ENCODE results near the gene SFMBT2. TPM values are rescaled to one million over a fixed set of nuclear protein-coding genes. Genes with fewer than 3 reads are reported as not detected.

Gene SFMBT2
- total and polyA plus RNA-seq, 2 of the 13 experiments (the other 11 are each of a cell fraction or from before 2014, with no cell fraction given) = 0.01 to 0.02 TPM

GRCh38 chr10:7265396-7266123, 145.3 kb downstream of the SFMBT2 start:
- Histone ChIP-seq H3K4me1 (ENCODE audit: insufficient read depth, low read length) (no peaks in the 10 kb centered on the region), H3K9ac (ENCODE audit: insufficient read depth, low read depth, low read length) (no peak overlapping the region), H3K9me3 (ENCODE audit: low read length) (no peaks in the 10 kb centered on the region), H3K4me2 (ENCODE audit: low read depth, low read length) (no peak overlapping the region), H3K27ac (ENCODE audit: extremely low read length, insufficient read depth, low read length) (no peak overlapping the region), H3K4me3 (replicated peaks in 1 of 3; ENCODE audit: insufficient read depth in 1 of 3, low read depth in 2 of 3, low read length in 3 of 3) (no peak overlapping the region), H3K36me3 (replicated peaks in 1 of 2; ENCODE audit: control insufficient read depth in 1 of 2, insufficient read depth in 2 of 2, low read length in 2 of 2) (no peaks in the 10 kb centered on the region), H2AFZ (ENCODE audit: low read length) (no peak overlapping the region), H3K79me2 (ENCODE audit: insufficient read depth, low read length) (no peaks in the 10 kb centered on the region), H4K20me1 (ENCODE audit: insufficient read depth, low read length) (no peaks in the 10 kb centered on the region), H3K27me3 (ENCODE audit: control insufficient read depth in 1 of 2, insufficient read depth in 2 of 2, low read length in 2 of 2) (peaks cover 0 to 6% of the 10 kb centered on the region in 2 experiments; a peak in 2 of 5 replicates)
- DNase-seq (ENCODE audit: low spot score) (no peak), ATAC-seq (no peak), FAIRE-seq (no peak)
- intact Hi-C loops (cut with micrococcal nuclease; ENCODE audit: unreplicated experiment) = no loop called here
- POLR2A ChIA-PET = no interaction called here
- no TSS peak for BruUV-seq (replicated peaks)
- 45% methylated on average over 8 of the region's 8 CpGs for WGBS (ENCODE audit: low lambda C conversion rate)
- no peak for TF ChIP-seq IKZF1 (IDR thresholded peaks at IDR 0.05)
- TF ChIP-seq TARDBP (CRISPR knock-in tag; IDR thresholded peaks at IDR 0.05) = no peak
- TF ChIP-seq CSRNP1 (CRISPR knock-in tag; IDR thresholded peaks at IDR 0.05) = no peak
- TF ChIP-seq SP1 (IDR thresholded peaks at IDR 0.05) = no peak
- TF ChIP-seq SP1 (CRISPR knock-in tag; IDR thresholded peaks at IDR 0.05) = no peak
- no peak for TF ChIP-seq ZFP91 (CRISPR knock-in tag; IDR thresholded peaks at IDR 0.05; ENCODE audit: borderline replicate concordance)
- TF ChIP-seq SAFB2 (CRISPR knock-in tag; IDR thresholded peaks at IDR 0.05; ENCODE audit: borderline replicate concordance, low read depth) = no peak
- TF ChIP-seq ZBTB46 (CRISPR knock-in tag; IDR thresholded peaks at IDR 0.05; ENCODE audit: borderline replicate concordance) = no peak
- no peak for TF ChIP-seq ZNF615 (CRISPR knock-in tag; IDR thresholded peaks at IDR 0.05; ENCODE audit: borderline replicate concordance)
- no peak for TF ChIP-seq ZNF24 (IDR thresholded peaks at IDR 0.05)
- TF ChIP-seq MIER3 (CRISPR knock-in tag; IDR thresholded peaks at IDR 0.05; ENCODE audit: borderline replicate concordance) = no peak
- no peak for TF ChIP-seq CEBPG (CRISPR knock-in tag; IDR thresholded peaks at IDR 0.05)
- TF ChIP-seq NRL (CRISPR knock-in tag; IDR thresholded peaks at IDR 0.05; ENCODE audit: borderline replicate concordance) = no peak
- no peak for TF ChIP-seq FOXO1 (CRISPR knock-in tag; IDR thresholded peaks at IDR 0.05)
- CTCF ChIA-PET (ENCODE audit: low intra/inter-chr PET ratio, low total read pairs) = no interaction called here
- in situ Hi-C loops (cut with HindIII; ENCODE audit: extremely low pct_ligation_motif_present, low pct_unique_long_range_greater_than_20kb) = no loop called here

All from HepG2 (cell line).